HG03135 (cell line): Measurements from ENCODE around the gene GTF2A2.

Experiments
- ATAC-seq: cut with Tn5 transposase; IDR thresholded peaks from one replicate; pipeline ENCODE4 v1.9.1; 2021; ENCODE audit warnings: mild to moderate bottlenecking, moderate library complexity; ENCODE audit not compliant: unreplicated experiment

The GTF2A2 gene

DNA sequence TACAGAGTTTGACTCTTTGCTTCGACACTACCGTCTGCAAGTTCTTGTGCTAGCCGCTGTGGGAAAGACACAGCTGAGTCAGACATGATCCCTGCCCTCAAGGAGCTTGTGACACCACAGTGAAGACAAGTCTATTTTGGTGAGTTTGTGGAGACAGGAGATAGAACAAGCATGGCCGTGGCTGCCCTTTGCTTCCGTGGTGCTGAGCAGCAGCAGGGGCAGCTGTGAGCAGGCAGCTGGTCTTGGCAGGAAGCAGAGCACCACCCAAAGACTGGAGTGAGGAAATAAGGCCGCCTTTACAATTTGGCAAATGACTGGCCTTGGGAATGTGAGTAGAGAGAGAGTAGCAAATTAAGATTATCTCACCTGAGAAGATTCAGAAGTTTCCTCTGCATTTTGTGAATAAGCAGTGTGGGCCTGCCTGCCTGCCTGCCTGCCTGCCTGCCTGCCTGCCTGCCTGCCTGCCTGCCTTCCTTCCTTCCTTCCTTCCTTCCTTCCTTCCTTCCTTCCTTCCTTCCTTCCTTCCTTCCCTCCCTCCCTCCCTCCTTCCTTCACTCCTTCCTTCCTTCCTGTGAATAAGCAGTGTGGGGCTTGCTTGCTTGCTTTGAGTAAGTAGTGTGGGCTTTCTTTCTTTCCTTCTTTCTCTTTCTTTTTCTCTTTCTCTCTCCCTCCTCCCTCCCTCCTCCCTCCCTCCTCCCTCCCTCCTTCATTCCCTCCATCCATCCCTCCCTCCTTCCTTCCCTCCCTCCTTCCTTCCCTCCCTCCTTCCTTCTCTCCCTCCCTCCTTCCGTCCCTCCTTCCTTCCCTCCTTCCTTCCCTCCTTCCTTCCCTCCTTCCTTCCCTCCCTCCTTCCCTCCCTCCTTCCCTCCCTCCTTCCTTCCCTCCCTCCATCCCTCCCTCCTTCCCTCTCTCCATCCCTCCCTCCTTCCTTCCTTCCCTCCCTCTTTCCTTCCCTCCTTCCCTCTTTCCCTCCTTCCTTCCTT is 47.3 kb downstream of the GTF2A2 start:
- no peak for ATAC-seq

DNA sequence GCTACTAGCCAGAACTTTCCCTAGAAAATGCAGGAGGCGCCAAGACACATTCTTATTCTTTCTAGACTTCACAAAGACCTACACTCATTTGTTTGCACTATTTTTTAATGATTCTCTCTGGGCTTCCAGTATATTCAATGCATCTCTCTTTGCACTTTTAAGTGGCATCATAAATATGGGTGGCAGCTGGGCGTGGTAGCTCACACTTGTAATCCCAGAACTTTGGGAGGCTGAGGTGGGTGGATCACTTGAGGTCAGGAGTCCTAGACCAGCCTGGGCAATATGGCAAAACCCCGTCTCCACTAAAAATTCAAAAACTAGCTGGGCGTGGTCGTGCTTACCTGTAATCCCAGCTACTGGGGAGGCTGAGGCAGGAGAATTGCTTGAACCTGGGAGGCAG is 51.3 kb downstream of the GTF2A2 start:
- ATAC-seq = no peak

GRCh38 chr15:59598461-59598860 is 58.9 kb downstream of the GTF2A2 start:
- ATAC-seq = no peak

GRCh38 chr15:59596640-59597039 is 60.7 kb downstream of the GTF2A2 start:
- no peak for ATAC-seq

GRCh38 chr15:59595434-59595915 is 61.8 kb downstream of the GTF2A2 start:
- ATAC-seq = no peak

GRCh38 chr15:59594991-59595390 is 62.3 kb downstream of the GTF2A2 start:
- no peak for ATAC-seq

- no peak for ATAC-seq
Observed at GRCh38 chr15:59594493-59594942, 62.8 kb downstream of the GTF2A2 start.

DNA sequence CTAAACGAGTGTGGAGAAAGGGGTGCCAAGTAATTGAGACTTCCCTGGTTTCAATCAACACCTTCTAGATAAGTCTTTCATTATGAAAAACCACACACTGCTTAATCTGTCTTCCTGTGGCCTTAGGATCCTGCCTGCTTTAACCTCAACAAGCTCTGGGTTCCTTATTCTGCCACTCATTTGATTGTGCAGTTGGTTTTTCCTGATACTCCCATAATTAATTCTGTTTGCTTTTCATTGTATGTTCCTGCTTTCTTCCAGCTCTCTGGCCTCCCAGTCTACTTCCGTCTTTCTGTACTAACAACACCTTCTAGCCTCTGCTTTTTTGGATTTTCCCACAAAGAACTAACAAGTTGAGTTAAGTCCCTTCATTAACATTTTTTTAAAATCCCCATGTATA is 66.0 kb downstream of the GTF2A2 start:
- ATAC-seq = no peak

DNA sequence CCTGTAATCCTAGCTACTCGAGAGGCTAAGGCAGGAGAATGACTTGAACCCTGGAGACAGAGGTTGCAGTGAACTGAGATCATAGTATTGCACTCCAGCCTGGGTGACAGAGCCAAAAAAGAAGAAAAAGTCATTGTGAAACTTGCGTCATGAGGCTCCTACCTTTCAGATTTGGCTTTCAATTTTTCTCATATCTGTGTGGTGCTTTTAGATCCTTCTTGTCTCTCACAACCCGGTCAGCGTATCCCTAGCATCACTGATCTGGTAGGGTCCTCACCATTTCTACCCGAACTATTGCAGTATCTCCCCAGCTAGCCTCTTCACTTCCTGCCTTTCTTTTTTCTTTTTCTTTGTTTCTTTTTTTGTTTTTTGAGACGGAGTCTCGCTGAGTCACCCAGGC is 67.3 kb downstream of the GTF2A2 start:
- ATAC-seq = no peak
